ENCODE data around the gene BHLHE23. TPM values are rescaled to one million over a fixed set of nuclear protein-coding genes. Genes with fewer than 3 reads are reported as not detected.
A peak's percentile ranks its signal among the peaks of the same experiment; 100 is the strongest.

BHLHE23 gene
- not detected for total RNA-seq

- TF ChIP-seq POLR2A (IDR thresholded peaks at IDR 0.05): no peak
- no peak for TF ChIP-seq CTCF (IDR thresholded peaks at IDR 0.05)
- TF ChIP-seq POLR2AphosphoS5 (IDR thresholded peaks at IDR 0.05): no peak
- TF ChIP-seq EP300 (IDR thresholded peaks at IDR 0.05): no peak
- Histone ChIP-seq H3K4me1 (peaks cover 45% of the 10 kb centered on the region), H3K4me3 (peak within 1 kb of the TSS; percentile 23), H3K27me3 (peaks cover 100% of the 10 kb centered on the region), H3K36me3 (no peaks in the 10 kb centered on the region), H3K9me3 (no peaks in the 10 kb centered on the region), H3K27ac (no peak within 1 kb of the TSS)
- no peak for DNase-seq (ENCODE audit: low spot score in 2 of 2)
- 1% methylated on average over 18 of the region's 110 CpGs for WGBS
Measured at GRCh38 chr20:63006540-63007359, at the start of gene BHLHE23. BHLHE23 (minus strand) TSS chr20:63006964; CDS start chr20:63006774, 190 bp downstream.

GRCh38 chr20:63055575-63056235, 48.9 kb upstream of the BHLHE23 start:
- TF ChIP-seq CTCF (IDR thresholded peaks at IDR 0.05) (no peak), POLR2A (IDR thresholded peaks at IDR 0.05) (no peak), POLR2AphosphoS5 (IDR thresholded peaks at IDR 0.05) (no peak), EP300 (IDR thresholded peaks at IDR 0.05) (no peak)
- peaks cover 69% of the 10 kb centered on the region for H3K27me3 ChIP-seq
- DNase-seq (ENCODE audit: low spot score in 2 of 2): peak; percentile 53 to 69
- 39% methylated on average over 5 of the region's 15 CpGs for WGBS
- no peaks in the 10 kb centered on the region for H3K4me1 ChIP-seq
- no peak overlapping the region for H3K27ac ChIP-seq
- H3K36me3 ChIP-seq: no peaks in the 10 kb centered on the region
- H3K4me3 ChIP-seq: no peak overlapping the region
- H3K9me3 ChIP-seq: peaks cover under 1% of the 10 kb centered on the region

- H3K9me3 ChIP-seq: peaks cover 4% of the 10 kb centered on the region
- 78% methylated on average over 9 of the region's 11 CpGs for WGBS
- H3K4me3 ChIP-seq: no peak overlapping the region
- H3K4me1 ChIP-seq: no peaks in the 10 kb centered on the region
- peaks cover 69% of the 10 kb centered on the region for H3K27me3 ChIP-seq
- H3K27ac ChIP-seq: no peak overlapping the region
- TF ChIP-seq POLR2AphosphoS5 (IDR thresholded peaks at IDR 0.05) (no peak), EP300 (IDR thresholded peaks at IDR 0.05) (no peak), CTCF (IDR thresholded peaks at IDR 0.05) (no peak), POLR2A (IDR thresholded peaks at IDR 0.05) (no peak)
- H3K36me3 ChIP-seq: no peaks in the 10 kb centered on the region
- DNase-seq (ENCODE audit: low spot score in 2 of 2): peak; percentile 49 to 65
Measured at GRCh38 chr20:63054681-63055240, 48.0 kb upstream of the BHLHE23 start.

DNA sequence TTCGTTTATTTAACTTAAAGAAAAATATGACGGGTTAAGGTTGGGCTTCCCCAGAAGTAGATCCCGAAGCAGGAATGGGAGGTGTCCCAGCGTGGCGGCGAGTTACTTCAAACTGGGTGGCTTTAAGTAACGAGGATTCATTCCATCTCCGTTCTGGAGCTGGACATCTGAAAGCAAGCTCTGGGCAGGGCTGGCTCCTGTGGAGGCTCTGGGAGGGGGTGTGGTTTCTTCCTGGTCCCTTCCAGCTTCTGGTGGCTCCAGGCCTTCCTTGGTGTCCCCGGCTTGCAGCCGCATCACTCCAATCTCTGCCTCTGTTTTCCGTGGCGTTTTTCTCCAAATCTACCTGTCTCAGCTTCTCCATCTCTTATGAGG, 47.3 kb upstream of the BHLHE23 start:
- H3K9me3 ChIP-seq: peaks cover 4% of the 10 kb centered on the region
- peaks cover 65% of the 10 kb centered on the region for H3K27me3 ChIP-seq
- WGBS: 83% methylated on average over 12 of the region's 12 CpGs
- H3K36me3 ChIP-seq: no peaks in the 10 kb centered on the region
- no peak overlapping the region for H3K27ac ChIP-seq
- DNase-seq (ENCODE audit: low spot score in 2 of 2): peak; percentile 18 to 72
- TF ChIP-seq POLR2AphosphoS5 (IDR thresholded peaks at IDR 0.05): no peak
- no peak for TF ChIP-seq CTCF (IDR thresholded peaks at IDR 0.05)
- no peak for TF ChIP-seq EP300 (IDR thresholded peaks at IDR 0.05)
- no peak for TF ChIP-seq POLR2A (IDR thresholded peaks at IDR 0.05)
- no peaks in the 10 kb centered on the region for H3K4me1 ChIP-seq
- H3K4me3 ChIP-seq: no peak overlapping the region

Data from suprapubic skin (tissue), 4 donors.